Trophoblast cell (in vitro differentiated cells and primary cell): ENCODE results near the gene CAAP1.
A peak's percentile ranks its signal among the peaks of the same experiment; 100 is the strongest.
"Not testable (repeated sequence)": the region's sequence is repeated elsewhere in the genome, so short reads cannot be mapped to it uniquely, and the experiment has no call there.

ENCODE experiments used
- DNase-seq, 2 donors: peaks; one replicate each; pipeline ENCODE4 v3.0.0-alpha.2; 2016
- H2AFZ ChIP-seq: 2 replicates; pipeline ENCODE4 v1.6.1; 2013; ENCODE audit warnings: low read length, moderate library complexity, mild to moderate bottlenecking; ENCODE audit not compliant: insufficient read depth, poor library complexity
- H2AK5ac ChIP-seq: 2 replicates; pipeline ENCODE4 v1.6.1; 2013; ENCODE audit warnings: mild to moderate bottlenecking, low read length
- H2BK120ac ChIP-seq: 2 replicates; pipeline ENCODE4 v1.6.1; 2013; ENCODE audit warnings: low read length, mild to moderate bottlenecking, moderate library complexity; ENCODE audit not compliant: insufficient read depth, poor library complexity
- H2BK12ac ChIP-seq: 2 replicates; pipeline ENCODE4 v1.6.1; 2013; ENCODE audit warnings: mild to moderate bottlenecking, low read length, moderate library complexity
- H2BK5ac ChIP-seq: 2 replicates; pipeline ENCODE4 v1.6.1; 2013; ENCODE audit warnings: low read length, low read depth, moderate library complexity, mild to moderate bottlenecking; ENCODE audit not compliant: poor library complexity
- H3K14ac ChIP-seq: 2 replicates; pipeline ENCODE4 v1.6.1; 2013; ENCODE audit warnings: mild to moderate bottlenecking, low read length
- H3K18ac ChIP-seq: 2 replicates; pipeline ENCODE4 v1.6.1; 2013; ENCODE audit warnings: mild to moderate bottlenecking, low read length
- H3K23ac ChIP-seq: 2 replicates; pipeline ENCODE4 v1.6.1; 2013; ENCODE audit warnings: low read length
- H3K27ac ChIP-seq: 2 replicates; pipeline ENCODE4 v1.5.1; 2013; ENCODE audit warnings: low read depth, mild to moderate bottlenecking, inconsistent platforms, low read length, moderate library complexity
- H3K27me3 ChIP-seq: 2 replicates; pipeline ENCODE4 v1.6.1; 2013; ENCODE audit warnings: inconsistent platforms, mild to moderate bottlenecking, low read length, moderate library complexity; ENCODE audit not compliant: insufficient read depth
- H3K36me3 ChIP-seq, 2 experiments: 1 replicate in 1 of 2; 2 replicates in 1 of 2; pipeline ENCODE4 v1.6.1; 2013; ENCODE audit warnings: low read length in 2 of 2, mild to moderate bottlenecking in 2 of 2, moderate library complexity in 1 of 2; ENCODE audit not compliant: insufficient read depth in 2 of 2, control insufficient read depth in 1 of 2
- H3K4ac ChIP-seq: 2 replicates; pipeline ENCODE4 v1.6.1; 2013; ENCODE audit warnings: low read depth, mild to moderate bottlenecking, low read length, moderate library complexity
- H3K4me1 ChIP-seq, 2 experiments: 1 replicate in 1 of 2; 2 replicates in 1 of 2; pipeline ENCODE4 v1.6.1; 2013; ENCODE audit warnings: low read length in 2 of 2, mild to moderate bottlenecking in 2 of 2, moderate library complexity in 1 of 2; ENCODE audit not compliant: insufficient read depth in 2 of 2, control insufficient read depth in 1 of 2
- H3K4me2 ChIP-seq: 2 replicates; pipeline ENCODE4 v1.6.1; 2013; ENCODE audit warnings: inconsistent platforms, mild to moderate bottlenecking, low read length, moderate library complexity
- H3K4me3 ChIP-seq: 2 replicates; pipeline ENCODE4 v1.5.1; 2013; ENCODE audit warnings: mild to moderate bottlenecking, low read depth, low read length, inconsistent platforms
- H3K79me1 ChIP-seq: one replicate; pipeline ENCODE4 v1.6.1; 2013; ENCODE audit warnings: low read length
- H3K79me2 ChIP-seq: 2 replicates; pipeline ENCODE4 v1.6.1; 2013; ENCODE audit warnings: low read length, mild to moderate bottlenecking; ENCODE audit not compliant: control insufficient read depth, insufficient read depth, poor library complexity
- H3K9ac ChIP-seq: 2 replicates; pipeline ENCODE4 v1.6.1; 2013; ENCODE audit warnings: mild to moderate bottlenecking, low read length
- H3K9me3 ChIP-seq: 2 replicates; pipeline ENCODE4 v1.6.1; 2013; ENCODE audit warnings: low read depth, mild to moderate bottlenecking, control low read depth, inconsistent platforms, low read length; ENCODE audit not compliant: insufficient read depth
- H4K12ac ChIP-seq: 2 replicates; pipeline ENCODE4 v1.6.1; 2013; ENCODE audit warnings: low read depth, mild to moderate bottlenecking, low read length, moderate library complexity
- H4K8ac ChIP-seq: 2 replicates; pipeline ENCODE4 v1.6.1; 2013; ENCODE audit warnings: low read depth, mild to moderate bottlenecking, low read length, moderate library complexity
- H4K91ac ChIP-seq: one replicate; pipeline ENCODE4 v1.6.1; 2013; ENCODE audit warnings: low read depth, mild to moderate bottlenecking, low read length, moderate library complexity
- WGBS: extraction: QIAGEN DNeasy Blood & Tissue Kit; methylation state at CpG from one replicate; pipeline ENCODE4 v1.1.7; 2013; ENCODE audit warnings: missing lambda C conversion rate; ENCODE audit not compliant: insufficient read length, insufficient coverage; ENCODE audit errors: extremely low coverage; 5-methylcytosine and 5-hydroxymethylcytosine counted together

CAAP1 gene

GRCh38 chr9:26850995-26851394 lies 41.6 kb downstream of the CAAP1 start:
- Histone ChIP-seq H2BK5ac (no peak overlapping the region), H3K4me1 (no peaks in the 10 kb centered on the region), H3K4ac (no peak overlapping the region), H3K27me3 (no peaks in the 10 kb centered on the region), H3K9ac (no peak overlapping the region), H3K79me1 (no peaks in the 10 kb centered on the region), H3K79me2 (no peaks in the 10 kb centered on the region), H3K4me3 (no peak overlapping the region), H2BK12ac (no peak overlapping the region), H4K12ac (no peak overlapping the region), H3K9me3 (no peaks in the 10 kb centered on the region), H3K14ac (no peak overlapping the region), H3K4me2 (no peak overlapping the region), H2BK120ac (no peak overlapping the region), H2AFZ (no peak overlapping the region), H3K23ac (no peak overlapping the region), H3K36me3 (peaks cover 0 to 3% of the 10 kb centered on the region in 2 experiments), H4K8ac (no peak overlapping the region), H4K91ac (no peak overlapping the region), H3K18ac (no peak overlapping the region), H3K27ac (no peak overlapping the region), H2AK5ac (no peak overlapping the region)
- no CpG with 5 or more reads among the region's 2 CpGs for WGBS
- no peak for DNase-seq

DNA sequence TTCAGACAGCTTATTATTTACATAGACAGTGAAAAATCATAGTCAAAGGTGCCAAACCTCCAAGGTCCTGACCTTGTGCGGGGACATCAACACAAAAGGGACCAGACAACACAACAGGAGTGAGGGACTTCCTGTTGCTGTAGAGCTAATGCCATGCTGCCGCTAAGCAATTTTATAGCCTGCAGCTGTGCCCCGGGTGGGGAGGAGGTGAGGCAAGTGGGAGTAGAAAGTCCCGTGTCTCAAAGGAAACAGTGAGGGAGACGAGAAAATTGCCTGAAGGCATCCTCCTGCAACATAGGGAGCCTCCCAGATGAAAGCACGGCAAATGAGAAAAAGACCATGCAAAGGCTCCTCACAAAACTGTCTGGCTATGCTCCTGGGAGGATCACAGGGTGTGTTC lies 58.8 kb downstream of the CAAP1 start:
- Histone ChIP-seq H3K79me2 (no peaks in the 10 kb centered on the region), H3K79me1 (no peaks in the 10 kb centered on the region), H2AK5ac (no peak overlapping the region), H2BK12ac (peak overlapping the region; percentile 31), H3K4me3 (no peak overlapping the region), H4K12ac (no peak overlapping the region), H3K4me1 (peaks cover 2 to 5% of the 10 kb centered on the region in 2 experiments), H4K91ac (no peak overlapping the region), H3K9me3 (no peaks in the 10 kb centered on the region), H3K27me3 (no peaks in the 10 kb centered on the region), H2BK5ac (no peak overlapping the region), H2AFZ (no peak overlapping the region), H3K9ac (no peak overlapping the region), H3K4ac (no peak overlapping the region), H3K18ac (no peak overlapping the region), H3K23ac (no peak overlapping the region), H3K14ac (no peak overlapping the region), H4K8ac (no peak overlapping the region), H3K36me3 (no peaks in the 10 kb centered on the region), H3K27ac (no peak overlapping the region), H2BK120ac (no peak overlapping the region), H3K4me2 (no peak overlapping the region)
- DNase-seq = peak; percentile 11 to 66
- no CpG with 5 or more reads among the region's 6 CpGs for WGBS

DNA sequence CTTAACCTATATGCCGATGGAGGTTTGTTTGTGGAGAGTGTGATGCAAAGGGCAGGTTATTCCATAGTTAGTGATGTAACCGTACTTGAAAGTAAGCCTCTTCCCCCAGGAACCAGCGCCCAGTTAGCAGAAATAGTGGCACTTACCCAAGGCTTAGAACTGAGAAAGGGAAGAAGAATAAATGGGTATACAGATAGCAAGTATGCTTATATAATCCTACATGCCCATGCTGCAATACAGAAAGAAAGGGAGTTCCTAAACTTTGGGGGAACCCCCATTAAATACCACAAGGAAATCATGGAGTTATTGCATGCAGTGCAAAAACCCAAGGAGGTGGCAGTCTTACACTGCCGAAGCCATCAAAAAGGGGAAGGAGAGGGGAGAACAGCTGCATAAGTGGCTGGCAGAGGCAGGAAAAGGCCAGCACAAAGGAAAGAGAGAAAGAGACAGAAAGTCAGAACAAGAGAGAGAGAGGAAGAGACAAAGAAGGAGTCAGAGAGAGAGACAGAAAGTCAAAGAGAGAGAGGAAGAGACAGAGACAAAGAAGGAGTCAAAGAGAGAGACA lies 64.1 kb downstream of the CAAP1 start:
- H4K12ac ChIP-seq, H3K27me3 ChIP-seq, H3K4ac ChIP-seq, H3K79me1 ChIP-seq, H3K14ac ChIP-seq, H3K9ac ChIP-seq, H4K8ac ChIP-seq, H3K4me2 ChIP-seq, H3K4me3 ChIP-seq, H2BK12ac ChIP-seq, H3K79me2 ChIP-seq, H3K27ac ChIP-seq, H2AK5ac ChIP-seq, DNase-seq, H3K9me3 ChIP-seq, H3K36me3 ChIP-seq, H2BK5ac ChIP-seq, H2BK120ac ChIP-seq, H3K18ac ChIP-seq, H3K23ac ChIP-seq, H3K4me1 ChIP-seq, H2AFZ ChIP-seq, H4K91ac ChIP-seq: not testable (repeated sequence)
- no CpG with 5 or more reads among the region's 4 CpGs for WGBS

GRCh38 chr9:26814799-26815198 lies 77.8 kb downstream of the CAAP1 start:
- DNase-seq = no peak
- Histone ChIP-seq H3K23ac (no peak overlapping the region), H2AFZ (no peak overlapping the region), H3K27me3 (no peaks in the 10 kb centered on the region), H2BK5ac (no peak overlapping the region), H2AK5ac (no peak overlapping the region), H3K79me2 (no peaks in the 10 kb centered on the region), H3K36me3 (no peaks in the 10 kb centered on the region), H2BK120ac (no peak overlapping the region), H3K9me3 (no peaks in the 10 kb centered on the region), H3K9ac (no peak overlapping the region), H3K4me3 (no peak overlapping the region), H3K18ac (no peak overlapping the region), H4K8ac (no peak overlapping the region), H2BK12ac (no peak overlapping the region), H4K91ac (no peak overlapping the region), H3K27ac (no peak overlapping the region), H3K14ac (no peak overlapping the region), H4K12ac (no peak overlapping the region), H3K4me2 (no peak overlapping the region), H3K4ac (no peak overlapping the region), H3K79me1 (no peaks in the 10 kb centered on the region), H3K4me1 (no peaks in the 10 kb centered on the region)
- no CpG with 5 or more reads among the region's 2 CpGs for WGBS
